ENCODE data around the gene RABL6. TPM values are rescaled to one million over a fixed set of nuclear protein-coding genes. Genes with fewer than 3 reads are reported as not detected.
"Not testable (repeated sequence)": the region's sequence is repeated elsewhere in the genome, so short reads cannot be mapped to it uniquely, and the experiment has no call there.

The RABL6 gene
- total RNA-seq, 3 donors from 2014 or later = 92.1 to 142 (median 112) TPM

DNA sequence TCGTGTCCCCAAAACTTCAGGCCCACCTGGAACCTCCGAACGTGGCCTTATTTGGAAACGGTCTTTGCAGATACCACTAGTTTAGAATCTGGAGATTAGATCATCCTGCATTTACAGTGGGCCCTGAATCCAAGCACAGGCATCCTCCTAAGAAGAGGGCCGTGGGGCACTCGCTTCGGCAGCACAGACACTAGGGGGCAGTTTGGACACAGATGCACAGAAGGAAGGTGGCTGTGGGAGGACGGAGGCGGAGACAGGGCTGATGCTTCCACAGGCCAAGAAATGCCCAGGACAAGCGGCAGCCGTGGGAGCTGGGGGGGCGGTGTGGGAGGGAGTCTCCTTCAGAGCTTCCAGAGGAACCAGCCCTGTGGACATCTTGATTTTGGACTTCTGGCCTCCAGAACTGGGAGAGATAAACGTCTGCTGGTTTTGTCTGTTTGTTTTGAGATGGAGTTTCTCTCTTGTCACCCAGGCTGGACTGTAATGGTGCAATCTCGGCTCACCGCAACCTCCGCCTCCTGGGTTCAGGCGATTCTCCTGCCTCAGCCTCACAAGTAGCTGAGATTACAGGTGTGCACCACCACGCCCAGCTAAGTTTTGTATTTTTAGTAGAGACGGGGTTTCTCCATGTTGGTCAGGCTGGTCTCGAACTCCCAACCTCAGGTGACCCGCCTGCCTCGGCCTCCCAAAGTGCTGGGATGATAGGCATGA is 46.8 kb upstream of the RABL6 start:
- H3K9me3 ChIP-seq; intact Hi-C loops (cut with DNase I, micrococcal nuclease); H3K4me3 ChIP-seq; H3K36me3 ChIP-seq (ENCODE audit: low read depth): not testable (repeated sequence)
- peaks cover 12% of the 10 kb centered on the region for H3K4me1 ChIP-seq (ENCODE audit: low read depth)
- DNase-seq (peak; percentile 50 to 77 (median 67)), ATAC-seq (peak; percentile 51)
- TF ChIP-seq CTCF (IDR thresholded peaks at IDR 0.05) = peak; percentile 12

DNA sequence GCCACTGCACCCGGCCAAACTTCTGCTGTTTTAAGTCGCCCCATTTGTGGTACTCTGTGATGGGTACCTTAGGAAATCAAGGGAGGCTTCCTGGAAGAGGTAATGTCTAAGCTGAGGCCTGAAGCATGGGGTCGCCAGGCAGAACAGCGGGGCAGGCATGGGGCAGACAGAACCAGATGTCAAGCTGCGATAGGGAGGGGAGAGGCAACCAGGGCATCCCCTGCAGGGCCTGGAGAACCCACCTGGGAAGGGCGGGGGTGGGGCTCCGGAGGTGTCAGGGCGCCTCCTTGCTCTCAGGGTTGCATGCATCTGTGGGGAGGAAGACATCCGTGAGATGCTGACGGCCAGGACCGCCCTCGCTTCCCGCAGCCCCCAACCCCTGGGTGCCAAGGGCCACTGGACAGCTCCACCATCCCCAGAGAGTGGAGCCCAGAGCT is 46.2 kb upstream of the RABL6 start:
- no peak for TF ChIP-seq CTCF (IDR thresholded peaks at IDR 0.05)
- peaks cover 14% of the 10 kb centered on the region for H3K4me1 ChIP-seq (ENCODE audit: low read depth)
- no peaks in the 10 kb centered on the region for H3K36me3 ChIP-seq (ENCODE audit: low read depth)
- H3K9me3 ChIP-seq = no peaks in the 10 kb centered on the region
- H3K4me3 ChIP-seq = no peak overlapping the region
- intact Hi-C loops (cut with DNase I, micrococcal nuclease) = no loop called here
- DNase-seq (peak in 2 of 3 donors; percentile 33 to 40), ATAC-seq (no peak)

- no peaks in the 10 kb centered on the region for H3K9me3 ChIP-seq
- ATAC-seq (no peak), DNase-seq (peak in 2 of 3 donors; percentile 20 to 36)
- H3K4me1 ChIP-seq (ENCODE audit: low read depth) = peaks cover 14% of the 10 kb centered on the region
- H3K36me3 ChIP-seq (ENCODE audit: low read depth) = no peaks in the 10 kb centered on the region
- intact Hi-C loops (cut with DNase I, micrococcal nuclease) = no loop called here
- H3K4me3 ChIP-seq = no peak overlapping the region
- TF ChIP-seq CTCF (IDR thresholded peaks at IDR 0.05) = no peak
Observed at GRCh38 chr9:136762221-136762691, 45.5 kb upstream of the RABL6 start.

DNA sequence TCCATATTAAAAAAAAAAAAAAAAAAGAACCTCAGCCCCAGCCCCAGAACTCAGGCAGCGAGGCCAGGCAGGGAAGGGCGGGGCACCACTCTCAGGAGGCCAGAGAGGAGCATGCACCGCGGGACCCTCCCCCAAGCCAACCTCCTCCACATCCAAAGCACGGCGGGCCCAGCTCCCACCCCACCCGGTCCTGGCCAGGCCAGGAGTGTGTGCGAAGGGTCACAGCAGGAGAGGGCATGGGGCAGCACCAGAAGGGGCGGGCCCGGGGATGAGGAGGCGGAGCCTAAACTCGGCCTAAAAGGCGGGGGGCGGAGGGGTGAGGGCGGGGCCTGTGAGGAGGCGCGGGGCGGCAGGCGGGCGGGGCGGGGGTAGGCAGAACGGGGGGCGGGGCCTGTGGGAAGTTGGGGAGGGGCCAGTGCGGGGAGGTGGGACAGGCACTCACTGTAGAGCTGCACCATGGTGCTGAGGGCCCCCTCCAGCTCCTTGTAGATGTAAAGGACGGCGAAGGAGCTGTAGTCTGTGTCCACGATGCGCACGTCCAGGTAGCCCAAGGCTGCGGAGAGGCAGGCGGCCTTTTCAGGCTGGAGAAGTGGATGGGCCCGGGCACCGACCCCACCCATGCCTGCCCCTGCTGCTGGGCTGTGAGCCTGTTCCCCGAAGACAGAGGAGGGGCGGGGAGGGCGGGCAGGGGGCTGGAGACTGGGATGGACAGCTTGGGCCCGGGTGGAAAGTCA is 44.7 kb upstream of the RABL6 start:
- peak; percentile 53 to 78 (median 67) for DNase-seq
- peak; percentile 26 for ATAC-seq
- intact Hi-C loops (cut with DNase I, micrococcal nuclease) = no loop called here

GRCh38 chr9:136763649-136764035 is 44.1 kb upstream of the RABL6 start:
- Histone ChIP-seq H3K4me1 (ENCODE audit: low read depth) (peaks cover 14% of the 10 kb centered on the region), H3K9me3 (no peaks in the 10 kb centered on the region), H3K4me3 (no peak overlapping the region), H3K36me3 (ENCODE audit: low read depth) (no peaks in the 10 kb centered on the region)
- no peak for TF ChIP-seq CTCF (IDR thresholded peaks at IDR 0.05)
- intact Hi-C loops (cut with DNase I, micrococcal nuclease) = no loop called here
- DNase-seq (peak in 2 of 3 donors; percentile 34 to 55), ATAC-seq (no peak)

More for the DNA sequence above, 44.7 kb upstream of the RABL6 start:
- no peaks in the 10 kb centered on the region for H3K9me3 ChIP-seq
- peaks cover 14% of the 10 kb centered on the region for H3K4me1 ChIP-seq (ENCODE audit: low read depth)
- TF ChIP-seq CTCF (IDR thresholded peaks at IDR 0.05) = no peak
- no peaks in the 10 kb centered on the region for H3K36me3 ChIP-seq (ENCODE audit: low read depth)
- no peak overlapping the region for H3K4me3 ChIP-seq
